HepG2 (cell line): ENCODE data around the gene SEMA7A.

Experiments used
- ETV6 ChIP-seq: sonication (generic); formaldehyde crosslinking; conservative IDR thresholded peaks from 2 replicates; pipeline ENCODE4 v1.4.0; 2020; ENCODE audit warnings: missing genetic modification reagents
- FOXM1 ChIP-seq: sonication (generic); formaldehyde crosslinking; IDR thresholded peaks from 2 replicates; pipeline ENCODE4 v1.5.0; 2020; ENCODE audit warnings: missing genetic modification reagents
- TCF12 ChIP-seq, 2 experiments: fragments of 450-650 bp in 1 of 2; sonication (generic) in 1 of 2; formaldehyde crosslinking in 1 of 2; IDR thresholded peaks; 2 replicates each; pipeline versions ENCODE4 v1.6.1 to v1.8.0; 2017 to 2022; ENCODE audit warnings: antibody characterized with exemption in 1 of 2, mild to moderate bottlenecking in 1 of 2, missing genetic modification reagents in 1 of 2, moderate library complexity in 1 of 2
- ZBTB8A ChIP-seq: sonication (generic); formaldehyde crosslinking; IDR thresholded peaks from 2 replicates; pipeline ENCODE4 v1.4.0; 2020; ENCODE audit warnings: mild to moderate bottlenecking, low read depth, missing genetic modification reagents, borderline replicate concordance

- TF ChIP-seq TCF12 (IDR thresholded peaks at IDR 0.05): no peak
- TF ChIP-seq TCF12 (CRISPR knock-in tag; IDR thresholded peaks at IDR 0.05): no peak
- no peak for TF ChIP-seq FOXM1 (CRISPR knock-in tag)
- TF ChIP-seq ZBTB8A (CRISPR knock-in tag): no peak
- no peak for TF ChIP-seq ETV6 (CRISPR knock-in tag)
These were observed 8.1 kb downstream of the SEMA7A start for GRCh38 chr15:74425630-74426029.
